Raji (cell line): ENCODE results near the gene PSMB2.

Source experiments
- POLR2A ChIP-seq: IDR thresholded peaks from 2 replicates; pipeline ENCODE4 v1.6.1; 2011; ENCODE audit warnings: low read depth, low read length, control low read depth; ENCODE audit not compliant: insufficient read depth

The PSMB2 gene

GRCh38 chr1:35656148-35656862, 15.0 kb upstream of the PSMB2 start:
- no peak for TF ChIP-seq POLR2A

- TF ChIP-seq POLR2A, result no peak
Observed at GRCh38 chr1:35655196-35655595, 13.9 kb upstream of the PSMB2 start.

GRCh38 chr1:35650416-35650815, 9.1 kb upstream of the PSMB2 start:
- TF ChIP-seq POLR2A, result no peak

GRCh38 chr1:35646043-35646442, 4.7 kb upstream of the PSMB2 start:
- no peak for TF ChIP-seq POLR2A

- TF ChIP-seq POLR2A, result no peak
Observed at GRCh38 chr1:35644204-35644603, 2.9 kb upstream of the PSMB2 start.

GRCh38 chr1:35642471-35642955, 1.2 kb upstream of the PSMB2 start:
- TF ChIP-seq POLR2A, result no peak

GRCh38 chr1:35640380-35641232, 720 bp downstream of the PSMB2 start:
- no peak for TF ChIP-seq POLR2A

GRCh38 chr1:35637401-35637809, 3.9 kb downstream of the PSMB2 start:
- no peak for TF ChIP-seq POLR2A

- TF ChIP-seq POLR2A, result no peak
Observed at GRCh38 chr1:35633547-35633946, 7.8 kb downstream of the PSMB2 start.

- no peak for TF ChIP-seq POLR2A
Observed at GRCh38 chr1:35631396-35631795, 9.9 kb downstream of the PSMB2 start.

- TF ChIP-seq POLR2A, result no peak
Observed at GRCh38 chr1:35629051-35629450, 12.3 kb downstream of the PSMB2 start.

GRCh38 chr1:35623832-35624231, 17.5 kb downstream of the PSMB2 start:
- TF ChIP-seq POLR2A, result no peak

- no peak for TF ChIP-seq POLR2A
Observed at GRCh38 chr1:35622510-35623178, 18.7 kb downstream of the PSMB2 start.

- no peak for TF ChIP-seq POLR2A
Observed at GRCh38 chr1:35619237-35620121, 21.8 kb downstream of the PSMB2 start.

- TF ChIP-seq POLR2A, result no peak
Observed at GRCh38 chr1:35615440-35615839, 25.9 kb downstream of the PSMB2 start.

- no peak for TF ChIP-seq POLR2A
Observed at GRCh38 chr1:35611655-35612054, 29.7 kb downstream of the PSMB2 start.
